Loucy (cell line): ENCODE measurements around the gene NXF3.
"Not testable (repeated sequence)": the region's sequence is repeated elsewhere in the genome, so short reads cannot be mapped to it uniquely, and the experiment has no call there.

Experiments used
- H2AFZ ChIP-seq: fragments of 200-600 bp; sonication (generic); 2 replicates; pipeline ENCODE4 v1.6.0; 2016; ENCODE audit warnings: antibody characterized with exemption, mild to moderate bottlenecking, low read length, moderate library complexity
- H3F3A ChIP-seq: fragments of 200-600 bp; 2 replicates; pipeline ENCODE4 v1.6.0; 2016; ENCODE audit warnings: antibody characterized with exemption, low read depth, mild to moderate bottlenecking
- H3K27me3 ChIP-seq: fragments of 200-600 bp; sonication (generic); 2 replicates; pipeline ENCODE4 v1.6.1; 2014; ENCODE audit warnings: low read length, mild to moderate bottlenecking; ENCODE audit not compliant: insufficient read depth, poor library complexity, severe bottlenecking
- H3K36me3 ChIP-seq: fragments of 200-600 bp; sonication (generic); 2 replicates; pipeline ENCODE4 v1.6.1; 2016; ENCODE audit warnings: low read length; ENCODE audit not compliant: insufficient read depth
- H3K4me1 ChIP-seq: fragments of 200-600 bp; sonication (generic); 2 replicates; pipeline ENCODE4 v1.5.1; 2014; ENCODE audit warnings: low read length, mild to moderate bottlenecking; ENCODE audit not compliant: insufficient read depth, poor library complexity, severe bottlenecking
- H3K4me2 ChIP-seq: fragments of 200-600 bp; sonication (generic); 2 replicates; pipeline ENCODE4 v1.6.0; 2014; ENCODE audit warnings: antibody characterized with exemption, low read length, low read depth, mild to moderate bottlenecking; ENCODE audit not compliant: poor library complexity, severe bottlenecking
- H3K4me3 ChIP-seq: fragments of 200-600 bp; sonication (generic); 2 replicates; pipeline ENCODE4 v1.5.1; 2014; ENCODE audit warnings: low read length, mild to moderate bottlenecking, mixed read lengths; ENCODE audit not compliant: poor library complexity, severe bottlenecking
- H3K79me2 ChIP-seq: fragments of 200-600 bp; sonication (generic); 2 replicates; pipeline ENCODE4 v1.6.1; 2014; ENCODE audit warnings: low read length; ENCODE audit not compliant: insufficient read depth
- H3K9ac ChIP-seq: fragments of 200-600 bp; sonication (generic); 2 replicates; pipeline ENCODE4 v1.6.0; 2014; ENCODE audit warnings: mild to moderate bottlenecking, low read depth, low read length, moderate library complexity; ENCODE audit not compliant: poor library complexity, severe bottlenecking
- H3K9me2 ChIP-seq: fragments of 200-600 bp; sonication (generic); replicated peaks from 2 replicates; pipeline ENCODE4 v1.6.1; 2016; ENCODE audit warnings: low read depth, low read length, mixed read lengths
- H3K9me3 ChIP-seq: fragments of 200-600 bp; sonication (generic); 2 replicates; pipeline ENCODE4 v1.6.1; 2014; ENCODE audit warnings: mild to moderate bottlenecking, antibody characterized with exemption, low read length, low read depth; ENCODE audit not compliant: insufficient read depth
- H4K20me1 ChIP-seq: fragments of 200-600 bp; sonication (generic); 2 replicates; pipeline ENCODE4 v1.6.0; 2014; ENCODE audit warnings: antibody characterized with exemption, low read length, mild to moderate bottlenecking; ENCODE audit not compliant: insufficient read depth, poor library complexity, severe bottlenecking
- EZH2phosphoT487 ChIP-seq: fragments of 200-600 bp; IDR thresholded peaks from 2 replicates; pipeline ENCODE4 v1.6.1; 2018; ENCODE audit warnings: antibody characterized with exemption, mild to moderate bottlenecking, moderate library complexity, borderline replicate concordance
- TF ChIP-seq, protein P1 (sequence below): fragments of 200-600 bp; sonication (generic); conservative IDR thresholded peaks from 2 replicates; pipeline ENCODE4 v1.5.1; 2014; ENCODE audit warnings: mild to moderate bottlenecking, antibody characterized with exemption, low read length

NXF3 gene

GRCh38 chrX:103051260-103051789 lies 41.6 kb downstream of the NXF3 start:
- Histone ChIP-seq H4K20me1 (no peaks in the 10 kb centered on the region), H3K9me3 (no peaks in the 10 kb centered on the region), H3K36me3 (no peaks in the 10 kb centered on the region), H3K4me3 (no peak overlapping the region), H3K79me2 (no peaks in the 10 kb centered on the region), H3K4me1 (peaks cover 10% of the 10 kb centered on the region), H3K9me2 (no peaks in the 10 kb centered on the region), H3K27me3 (no peaks in the 10 kb centered on the region), H3K4me2 (no peak overlapping the region), H2AFZ (no peak overlapping the region), H3F3A (no peaks in the 10 kb centered on the region), H3K9ac (no peak overlapping the region)
- TF ChIP-seq EZH2phosphoT487 = no peak
- TF ChIP-seq, protein P1, sequence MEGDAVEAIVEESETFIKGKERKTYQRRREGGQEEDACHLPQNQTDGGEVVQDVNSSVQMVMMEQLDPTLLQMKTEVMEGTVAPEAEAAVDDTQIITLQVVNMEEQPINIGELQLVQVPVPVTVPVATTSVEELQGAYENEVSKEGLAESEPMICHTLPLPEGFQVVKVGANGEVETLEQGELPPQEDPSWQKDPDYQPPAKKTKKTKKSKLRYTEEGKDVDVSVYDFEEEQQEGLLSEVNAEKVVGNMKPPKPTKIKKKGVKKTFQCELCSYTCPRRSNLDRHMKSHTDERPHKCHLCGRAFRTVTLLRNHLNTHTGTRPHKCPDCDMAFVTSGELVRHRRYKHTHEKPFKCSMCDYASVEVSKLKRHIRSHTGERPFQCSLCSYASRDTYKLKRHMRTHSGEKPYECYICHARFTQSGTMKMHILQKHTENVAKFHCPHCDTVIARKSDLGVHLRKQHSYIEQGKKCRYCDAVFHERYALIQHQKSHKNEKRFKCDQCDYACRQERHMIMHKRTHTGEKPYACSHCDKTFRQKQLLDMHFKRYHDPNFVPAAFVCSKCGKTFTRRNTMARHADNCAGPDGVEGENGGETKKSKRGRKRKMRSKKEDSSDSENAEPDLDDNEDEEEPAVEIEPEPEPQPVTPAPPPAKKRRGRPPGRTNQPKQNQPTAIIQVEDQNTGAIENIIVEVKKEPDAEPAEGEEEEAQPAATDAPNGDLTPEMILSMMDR = no peak

DNA sequence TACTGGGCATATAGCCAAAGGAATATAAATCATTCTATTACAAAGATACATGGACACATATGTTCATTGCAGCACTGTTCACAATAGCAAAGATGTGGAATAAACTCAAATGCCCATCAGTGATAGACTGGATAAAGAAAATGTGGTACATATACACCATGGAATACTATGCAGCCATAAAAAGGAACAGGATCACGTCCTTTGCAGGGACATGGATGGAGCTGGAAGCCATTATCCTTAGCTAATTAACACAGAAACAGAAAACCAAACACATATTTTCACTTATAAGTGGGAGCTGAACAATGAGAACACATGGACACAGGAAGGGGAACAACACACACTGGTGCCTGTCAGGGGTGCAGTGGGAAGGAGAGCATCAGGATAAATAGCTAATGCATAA lies 59.6 kb downstream of the NXF3 start:
- H3K36me3 ChIP-seq, H2AFZ ChIP-seq, H3K79me2 ChIP-seq, H3K4me2 ChIP-seq, H3F3A ChIP-seq, H3K4me1 ChIP-seq, H4K20me1 ChIP-seq, H3K9ac ChIP-seq, H3K4me3 ChIP-seq, H3K9me3 ChIP-seq, H3K9me2 ChIP-seq, H3K27me3 ChIP-seq: not testable (repeated sequence)
